GM19372 (cell line): ENCODE results near the gene ASIC2.

Experiments used
- ATAC-seq: cut with Tn5 transposase; IDR thresholded peaks from one replicate; pipeline ENCODE4 v1.9.1; 2021; ENCODE audit warnings: mild to moderate bottlenecking, low read depth, moderate library complexity; ENCODE audit not compliant: unreplicated experiment

Gene ASIC2

GRCh38 chr17:33292981-33293867 is at the start of gene ASIC2:
Gene ASIC2, minus strand, starts transcription at chr17:33293295.
- ATAC-seq, result no peak

GRCh38 chr17:33342025-33342424 is 48.9 kb upstream of the ASIC2 start:
- no peak for ATAC-seq

GRCh38 chr17:33338242-33338641 is 45.1 kb upstream of the ASIC2 start:
- ATAC-seq, result no peak

GRCh38 chr17:33335491-33336173 is 42.5 kb upstream of the ASIC2 start:
- ATAC-seq, result no peak

GRCh38 chr17:33334703-33335102 is 41.6 kb upstream of the ASIC2 start:
- no peak for ATAC-seq

GRCh38 chr17:33330877-33331276 is 37.8 kb upstream of the ASIC2 start:
- ATAC-seq, result no peak

- ATAC-seq, result no peak
Observed at GRCh38 chr17:33328129-33328528, 35.0 kb upstream of the ASIC2 start.

GRCh38 chr17:33324736-33325135 is 31.6 kb upstream of the ASIC2 start:
- no peak for ATAC-seq

- ATAC-seq, result no peak
Observed at GRCh38 chr17:33322063-33322462, 29.0 kb upstream of the ASIC2 start.

- no peak for ATAC-seq
Observed at GRCh38 chr17:33318241-33318640, 25.1 kb upstream of the ASIC2 start.

- no peak for ATAC-seq
Observed at GRCh38 chr17:33316746-33317145, 23.7 kb upstream of the ASIC2 start.

GRCh38 chr17:33310296-33310695 is 17.2 kb upstream of the ASIC2 start:
- ATAC-seq, result no peak

GRCh38 chr17:33303254-33303653 is 10.2 kb upstream of the ASIC2 start:
- ATAC-seq, result no peak

GRCh38 chr17:33302394-33302793 is 9.3 kb upstream of the ASIC2 start:
- no peak for ATAC-seq

GRCh38 chr17:33300241-33300640 is 7.1 kb upstream of the ASIC2 start:
- no peak for ATAC-seq

GRCh38 chr17:33299115-33299514 is 6.0 kb upstream of the ASIC2 start:
- no peak for ATAC-seq

GRCh38 chr17:33297643-33298042 is 4.5 kb upstream of the ASIC2 start:
- no peak for ATAC-seq

GRCh38 chr17:33294994-33295393 is 1.9 kb upstream of the ASIC2 start:
- no peak for ATAC-seq

GRCh38 chr17:33292201-33292980 is 704 bp downstream of the ASIC2 start:
- no peak for ATAC-seq

GRCh38 chr17:33291248-33292200 is 1.6 kb downstream of the ASIC2 start:
- no peak for ATAC-seq
